PC-9 (cell line): ENCODE data around the gene URGCP. TPM values are rescaled to one million over a fixed set of nuclear protein-coding genes. Genes with fewer than 3 reads are reported as not detected.
A peak's percentile ranks its signal among the peaks of the same experiment; 100 is the strongest.
"Not testable (repeated sequence)": the region's sequence is repeated elsewhere in the genome, so short reads cannot be mapped to it uniquely, and the experiment has no call there.

Source experiments
- BruUV-seq: library from RNA; stranded (reverse); fragments of 400-500 nt; replicated peaks from 2 replicates; lab custom pipeline; 2021; lab: Mats Ljungman, UMichigan
- CTCF ChIA-PET: fragments of 300-600 bp; sonication (Branson Sonifier 250); formaldehyde crosslinking; loops from one replicate; lab custom pipeline; 2022; ENCODE audit warnings: antibody characterized with exemption; lab: Charles Lee
- POLR2A ChIA-PET: fragments of 300-600 bp; sonication (Branson Sonifier 250); formaldehyde crosslinking; loops from one replicate; lab custom pipeline; 2022; ENCODE audit warnings: antibody characterized with exemption; ENCODE audit not compliant: unreplicated experiment; lab: Charles Lee
- DNase-seq, 2 experiments: peaks; one replicate each; pipeline versions ENCODE4 v3.0.0 to v3.0.0-alpha.2; 2015 to 2022; ENCODE audit warnings: mixed read lengths in 1 of 2
- H2AFZ ChIP-seq: fragments of 200-600 bp; sonication (generic); 2 replicates; pipeline ENCODE4 v1.8.1; 2017; ENCODE audit warnings: antibody characterized with exemption
- H3F3A ChIP-seq: fragments of 200-600 bp; sonication (generic); 2 replicates; pipeline ENCODE4 v1.8.1; 2017; ENCODE audit warnings: antibody characterized with exemption, mild to moderate bottlenecking, low read depth; ENCODE audit not compliant: insufficient read depth
- H3K27ac ChIP-seq: fragments of 200-600 bp; sonication (generic); 2 replicates; pipeline ENCODE4 v1.6.1; 2016; ENCODE audit warnings: mixed run types
- H3K27me3 ChIP-seq: fragments of 200-600 bp; sonication (generic); 2 replicates; pipeline ENCODE4 v1.6.1; 2016; ENCODE audit warnings: low read depth, mixed run types; ENCODE audit not compliant: insufficient read depth
- H3K36me3 ChIP-seq: fragments of 200-600 bp; sonication (generic); 2 replicates; pipeline ENCODE4 v1.6.1; 2016; ENCODE audit warnings: low read depth, mixed run types
- H3K4me1 ChIP-seq: fragments of 200-600 bp; sonication (generic); replicated peaks from 2 replicates; pipeline ENCODE4 v1.6.1; 2016; ENCODE audit warnings: mixed run types; ENCODE audit not compliant: insufficient read depth
- H3K4me2 ChIP-seq: fragments of 200-600 bp; sonication (generic); 2 replicates; pipeline ENCODE4 v1.6.1; 2017; ENCODE audit warnings: mixed run types
- H3K4me3 ChIP-seq: fragments of 200-600 bp; sonication (generic); 2 replicates; pipeline ENCODE4 v1.6.1; 2016; ENCODE audit warnings: mixed run types
- H3K79me2 ChIP-seq: fragments of 200-600 bp; sonication (generic); 2 replicates; pipeline ENCODE4 v1.6.1; 2017; ENCODE audit warnings: low read depth, mixed run types
- H3K9me2 ChIP-seq: fragments of 200-600 bp; sonication (generic); 2 replicates; pipeline ENCODE4 v1.8.1; 2017; ENCODE audit warnings: mild to moderate bottlenecking; ENCODE audit not compliant: insufficient read depth
- H3K9me3 ChIP-seq: fragments of 200-600 bp; sonication (generic); 2 replicates; pipeline ENCODE4 v1.8.1; 2016; ENCODE audit warnings: low read depth; ENCODE audit not compliant: insufficient read depth
- H4K20me1 ChIP-seq: fragments of 200-600 bp; sonication (generic); 2 replicates; pipeline ENCODE4 v1.8.1; 2017; ENCODE audit not compliant: insufficient read depth
- EZH2 ChIP-seq: fragments of 200-600 bp; sonication (generic); IDR thresholded peaks from 2 replicates; pipeline ENCODE4 v1.8.0; 2017; ENCODE audit warnings: antibody characterized with exemption, low read depth
- intact Hi-C: fragments of 100-400 bp; cut with micrococcal nuclease; formaldehyde crosslinking; loops from one replicate; pipeline ENCODE4 v1.10.0; 2022; ENCODE audit not compliant: unreplicated experiment
- total RNA-seq: library from RNA; stranded (reverse); gene quantifications from 2 replicates; pipeline ENCODE4 v1.2.3, GENCODE V29; 2021
- TF ChIP-seq, protein P1 (sequence below): fragments of 200-600 bp; sonication (generic); conservative IDR thresholded peaks from 2 replicates; pipeline ENCODE4 v1.6.1; 2017; ENCODE audit warnings: mixed run types, antibody characterized with exemption, mild to moderate bottlenecking, moderate library complexity

Gene URGCP
- total RNA-seq, 1 experiment from 2014 or later, result 49.5 TPM

GRCh38 chr7:43843296-43843695 is 63.1 kb downstream of the URGCP start:
- Histone ChIP-seq H3K4me1 (no peaks in the 10 kb centered on the region), H3K27ac (no peak overlapping the region), H3K9me3 (no peaks in the 10 kb centered on the region), H3K4me3 (no peak overlapping the region), H4K20me1 (no peaks in the 10 kb centered on the region), H3K4me2 (no peak overlapping the region), H3K27me3 (no peaks in the 10 kb centered on the region), H3F3A (no peaks in the 10 kb centered on the region), H2AFZ (no peak overlapping the region), H3K9me2 (no peaks in the 10 kb centered on the region), H3K79me2 (no peaks in the 10 kb centered on the region), H3K36me3 (no peaks in the 10 kb centered on the region)
- intact Hi-C loops, result no loop called here
- no peak for TF ChIP-seq EZH2
- TF ChIP-seq, protein P1, sequence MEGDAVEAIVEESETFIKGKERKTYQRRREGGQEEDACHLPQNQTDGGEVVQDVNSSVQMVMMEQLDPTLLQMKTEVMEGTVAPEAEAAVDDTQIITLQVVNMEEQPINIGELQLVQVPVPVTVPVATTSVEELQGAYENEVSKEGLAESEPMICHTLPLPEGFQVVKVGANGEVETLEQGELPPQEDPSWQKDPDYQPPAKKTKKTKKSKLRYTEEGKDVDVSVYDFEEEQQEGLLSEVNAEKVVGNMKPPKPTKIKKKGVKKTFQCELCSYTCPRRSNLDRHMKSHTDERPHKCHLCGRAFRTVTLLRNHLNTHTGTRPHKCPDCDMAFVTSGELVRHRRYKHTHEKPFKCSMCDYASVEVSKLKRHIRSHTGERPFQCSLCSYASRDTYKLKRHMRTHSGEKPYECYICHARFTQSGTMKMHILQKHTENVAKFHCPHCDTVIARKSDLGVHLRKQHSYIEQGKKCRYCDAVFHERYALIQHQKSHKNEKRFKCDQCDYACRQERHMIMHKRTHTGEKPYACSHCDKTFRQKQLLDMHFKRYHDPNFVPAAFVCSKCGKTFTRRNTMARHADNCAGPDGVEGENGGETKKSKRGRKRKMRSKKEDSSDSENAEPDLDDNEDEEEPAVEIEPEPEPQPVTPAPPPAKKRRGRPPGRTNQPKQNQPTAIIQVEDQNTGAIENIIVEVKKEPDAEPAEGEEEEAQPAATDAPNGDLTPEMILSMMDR, result no peak
- POLR2A ChIA-PET, result interaction anchor here (0.6 kb wide), 1 partner anchor 1865 kb away, joined by 3 read pairs; no protein-coding TSS in a partner anchor
- BruUV-seq, result no TSS peak
- CTCF ChIA-PET, result interaction anchor here (0.8 kb wide), 1 partner anchor 956 kb away, joined by 3 read pairs; no protein-coding TSS in a partner anchor
- DNase-seq, result no peak

DNA sequence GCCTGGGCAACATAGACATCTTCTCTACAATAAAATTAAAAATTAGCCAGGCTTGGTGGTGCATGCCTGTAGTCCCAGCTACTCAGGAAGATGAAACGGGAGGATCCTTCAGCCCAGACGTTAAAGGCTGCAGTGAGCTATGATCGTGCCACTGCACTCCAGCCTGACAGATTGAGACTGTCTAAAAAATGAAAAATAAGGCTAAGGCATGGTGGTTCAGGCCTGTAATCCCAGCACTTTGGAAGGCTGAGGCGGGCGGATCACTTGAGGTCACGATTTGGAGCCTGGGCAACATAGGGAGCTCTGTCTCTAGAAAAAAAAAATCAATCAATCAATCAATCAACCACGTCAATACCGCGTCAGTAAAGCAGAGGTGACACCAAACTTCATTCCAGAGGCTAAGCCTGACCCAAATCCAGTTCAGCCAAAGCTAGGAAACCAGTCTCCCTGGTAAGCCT is 68.2 kb downstream of the URGCP start:
- Histone ChIP-seq H3K36me3 (no peaks in the 10 kb centered on the region), H3K27me3 (no peaks in the 10 kb centered on the region), H3K9me2 (no peaks in the 10 kb centered on the region), H3F3A (peaks cover 8% of the 10 kb centered on the region; the same call in 1 of the 2 replicates), H3K4me2 (peak overlapping the region; percentile 71), H4K20me1 (no peaks in the 10 kb centered on the region), H3K4me3 (peak overlapping the region; percentile 41; the same call in 1 of the 2 replicates), H3K27ac (no peak overlapping the region), H3K79me2 (no peaks in the 10 kb centered on the region), H2AFZ (peak overlapping the region; percentile 73), H3K9me3 (peaks cover 8% of the 10 kb centered on the region; the same call in 1 of the 2 replicates), H3K4me1 (no peaks in the 10 kb centered on the region; the same call in 1 of the 2 replicates)
- no TSS peak for BruUV-seq
- TF ChIP-seq, protein P1, result no peak
- no peak for TF ChIP-seq EZH2
- CTCF ChIA-PET, result interaction anchor here (0.6 to 1.7 kb wide), 8 partner anchors 10 to 723 kb away, joined by 3 to 11 read pairs (median 4); partner anchors contain the start of gene STK17A
- intact Hi-C loops, result loop anchor here (1.0 to 5.0 kb wide), 4 partner anchors 138 to 1896 kb away; no protein-coding TSS in a partner anchor
- POLR2A ChIA-PET, result interaction anchor here (0.6 to 0.7 kb wide), 2 partner anchors 116 to 1877 kb away, joined by 4 to 21 read pairs; no protein-coding TSS in a partner anchor
- DNase-seq, result no peak

DNA sequence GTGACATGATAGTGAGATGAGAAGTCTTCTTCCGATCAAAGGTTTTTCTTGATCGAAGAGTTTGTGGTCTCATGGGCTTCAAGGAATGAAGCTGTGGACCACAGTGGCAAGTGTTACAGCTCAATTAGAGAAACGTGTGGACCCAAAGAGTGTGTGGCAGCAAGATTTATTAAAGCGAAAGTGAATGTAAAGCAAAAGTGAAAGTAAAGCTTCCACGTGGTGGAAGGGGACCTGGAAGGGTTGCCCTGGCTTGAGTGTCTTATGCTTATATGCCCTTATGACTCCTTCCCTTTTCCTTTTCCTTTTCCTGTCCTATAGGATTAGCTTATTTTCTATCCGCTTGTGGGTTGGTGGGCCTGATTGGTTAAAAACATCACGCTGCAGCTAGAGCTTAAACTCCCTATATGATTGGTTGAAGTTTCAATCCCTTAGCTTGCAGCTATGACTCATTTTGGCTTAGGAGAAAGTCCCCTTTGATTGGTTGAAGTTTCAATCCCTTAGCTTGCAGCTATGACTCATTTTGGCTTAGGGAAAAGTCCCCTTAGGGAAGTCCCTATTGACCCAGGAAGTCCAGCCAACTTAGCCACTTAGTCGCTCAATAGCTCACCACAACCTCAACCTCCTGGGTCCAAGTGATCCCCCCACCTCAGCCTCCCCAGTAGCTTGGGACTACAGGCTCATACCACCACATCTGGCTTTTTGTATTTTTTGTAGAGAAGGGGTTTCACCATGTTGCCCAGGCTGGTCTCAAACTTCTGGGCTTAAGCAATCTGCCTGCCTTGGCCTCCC is 71.7 kb downstream of the URGCP start:
- Histone ChIP-seq H4K20me1 (no peaks in the 10 kb centered on the region), H3K79me2 (no peaks in the 10 kb centered on the region), H3K27ac (no peak overlapping the region), H3K36me3 (no peaks in the 10 kb centered on the region), H2AFZ (peak overlapping the region; percentile 58), H3K4me2 (peak overlapping the region; percentile 54), H3K4me1 (no peaks in the 10 kb centered on the region; the same call in 1 of the 2 replicates), H3F3A (peaks cover 8% of the 10 kb centered on the region; the same call in 1 of the 2 replicates), H3K27me3 (no peaks in the 10 kb centered on the region), H3K4me3 (peak overlapping the region; percentile 36; the same call in 1 of the 2 replicates), H3K9me3 (peaks cover 8% of the 10 kb centered on the region; the same call in 1 of the 2 replicates), H3K9me2 (no peaks in the 10 kb centered on the region)
- intact Hi-C loops, result loop anchor here (5.0 kb wide), 3 partner anchors 187 to 1892 kb away; no protein-coding TSS in a partner anchor
- TF ChIP-seq EZH2, result no peak
- TF ChIP-seq, protein P1, result no peak
- DNase-seq, result peak in 1 of 2 experiments; percentile 83
- CTCF ChIA-PET, result interaction anchor here (0.6 to 2.0 kb wide), 4 partner anchors 134 to 459 kb away, joined by 3 to 10 read pairs (median 3); partner anchors contain the start of gene STK17A
- no TSS peak for BruUV-seq
- POLR2A ChIA-PET, result interaction anchor here (0.6 kb wide), 1 partner anchor 252 kb away, joined by 4 read pairs; the partner anchor contains the start of gene STK17A

DNA sequence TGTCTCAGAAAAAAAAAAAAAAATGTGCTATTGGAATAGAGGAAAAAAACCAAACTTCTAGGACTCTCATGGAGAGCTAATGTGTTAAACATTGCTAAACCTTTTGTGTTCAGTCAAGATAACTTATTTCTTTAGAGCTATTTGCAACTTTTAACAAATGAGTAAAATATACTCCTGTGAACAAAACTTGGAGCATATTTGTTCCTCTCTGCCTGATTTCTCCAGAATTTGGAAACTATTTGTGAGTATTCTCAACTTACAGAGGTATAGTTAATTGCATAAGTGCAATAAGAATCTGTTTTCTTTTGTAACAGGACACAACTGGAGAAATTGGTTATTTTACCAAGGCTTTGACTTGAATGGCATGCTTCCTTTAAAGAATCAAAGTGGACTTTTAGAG is 75.5 kb downstream of the URGCP start:
- H3K36me3 ChIP-seq, H3K27ac ChIP-seq, H3K4me3 ChIP-seq, H3K9me2 ChIP-seq, BruUV-seq, POLR2A ChIA-PET, H3K4me1 ChIP-seq, H4K20me1 ChIP-seq, H3K27me3 ChIP-seq, DNase-seq, H3K4me2 ChIP-seq, H3F3A ChIP-seq, H3K9me3 ChIP-seq, H3K79me2 ChIP-seq, H2AFZ ChIP-seq, intact Hi-C loops: not testable (repeated sequence)
- CTCF ChIA-PET, result interaction anchor here (0.7 kb wide), 1 partner anchor 12 kb away, joined by 4 read pairs; no protein-coding TSS in a partner anchor
